Measurements from ENCODE around the gene FIP1L1. TPM values are rescaled to one million over a fixed set of nuclear protein-coding genes. Genes with fewer than 3 reads are reported as not detected.

The FIP1L1 gene
- total and polyA plus RNA-seq, 10 of the 15 experiments (the other 5 are each of a cell fraction or from before 2014, with no cell fraction given) = 28.1 to 110 (median 59.4) TPM

GRCh38 chr4:53377319-53378170 lies at the start of gene FIP1L1 (continued):
- TF ChIP-seq HSF1 (IDR thresholded peaks at IDR 0.05; ENCODE audit: low read depth, low read length) = no peak
- TF ChIP-seq CREB1 (IDR thresholded peaks at IDR 0.05; ENCODE audit: low read depth) = peak; percentile 52; the same call in 1 of the 2 replicates
- TF ChIP-seq SMAD1 (IDR thresholded peaks at IDR 0.05; ENCODE audit: low read depth, partially characterized antibody) = no peak
- no peak for TF ChIP-seq SUZ12 (IDR thresholded peaks at IDR 0.05; ENCODE audit: unreplicated experiment)
- no peak for TF ChIP-seq STAT1 (conservative IDR thresholded peaks at IDR 0.05)
- peak; percentile 84 for TF ChIP-seq GABPA (IDR thresholded peaks at IDR 0.05; ENCODE audit: low read depth)
- TF ChIP-seq ZNF274 (IDR thresholded peaks at IDR 0.05; ENCODE audit: insufficient read depth, insufficient read length) = no peak
- no peak for TF ChIP-seq FOXM1 (IDR thresholded peaks at IDR 0.05; ENCODE audit: low read depth, low read length)
- TF ChIP-seq RB1 (IDR thresholded peaks at IDR 0.05; ENCODE audit: borderline replicate concordance) = peak; percentile 56; the same call in 1 of the 2 replicates
- peak; percentile 76; the same call in 1 of the 2 replicates for TF ChIP-seq SIN3A (IDR thresholded peaks at IDR 0.05; ENCODE audit: low read depth, low read length)
- no peak for TF ChIP-seq CTCF (IDR thresholded peaks at IDR 0.05 in 2 of 3, conservative IDR thresholded peaks at IDR 0.05 in 1 of 3; ENCODE audit: control insufficient read depth in 2 of 3, extremely low read depth in 1 of 3, insufficient read depth in 1 of 3, low read depth in 3 of 3, low read length in 3 of 3)
- TF ChIP-seq NFIC (IDR thresholded peaks at IDR 0.05; ENCODE audit: low read depth, low read length) = no peak
- TF ChIP-seq FOS (IDR thresholded peaks at IDR 0.05; ENCODE audit: borderline replicate concordance, extremely low read depth, insufficient read length) = no peak
- TF ChIP-seq NFYA (IDR thresholded peaks at IDR 0.05; ENCODE audit: borderline replicate concordance, low read depth, low read length) = no peak
- TF ChIP-seq ZNF622 (IDR thresholded peaks at IDR 0.05) = no peak
- TF ChIP-seq IRF5 (IDR thresholded peaks at IDR 0.05; ENCODE audit: borderline replicate concordance) = no peak
- no peak for TF ChIP-seq SREBF1 (IDR thresholded peaks at IDR 0.05; ENCODE audit: low read length)
- no peak for TF ChIP-seq E4F1 (IDR thresholded peaks at IDR 0.05; ENCODE audit: borderline replicate concordance, partially characterized antibody)
- TF ChIP-seq PKNOX1 (IDR thresholded peaks at IDR 0.05) = no peak
- peak; percentile 14 for TF ChIP-seq RELA (IDR thresholded peaks at IDR 0.05; ENCODE audit: borderline replicate concordance, partially characterized antibody)
- no peak for TF ChIP-seq MTA3 (IDR thresholded peaks at IDR 0.05; ENCODE audit: borderline replicate concordance, low read length)

All from GM12878 (cell line).